Fibroblast of the aortic adventitia (primary cell): ENCODE data around the gene CERS5. TPM values are rescaled to one million over a fixed set of nuclear protein-coding genes. Genes with fewer than 3 reads are reported as not detected.
"Not testable (repeated sequence)": the region's sequence is repeated elsewhere in the genome, so short reads cannot be mapped to it uniquely, and the experiment has no call there.

ENCODE experiments used
- DNase-seq: peaks from one replicate; pipeline ENCODE4 v3.0.0-alpha.2; 2010; ENCODE audit warnings: low read depth
- H3K4me3 ChIP-seq: 2 replicates; pipeline ENCODE4 v1.5.1; 2011; ENCODE audit warnings: low read depth, mild to moderate bottlenecking, control low read depth, low read length, moderate library complexity
- total RNA-seq: library from RNA; depleted of rRNA; stranded (reverse); fragments of >200 nt; gene quantifications from 2 replicates; pipeline ENCODE4 v1.2.3, GENCODE V29; 2012; ENCODE audit warnings: low replicate concordance
- TF ChIP-seq, protein P1 (sequence below): IDR thresholded peaks from 2 replicates; pipeline ENCODE4 v1.5.1; 2011; ENCODE audit warnings: mild to moderate bottlenecking, low read length, control low read depth, inconsistent platforms; ENCODE audit not compliant: insufficient read depth

CERS5 gene
- total RNA-seq, 1 donor, result 32.7 TPM

DNA sequence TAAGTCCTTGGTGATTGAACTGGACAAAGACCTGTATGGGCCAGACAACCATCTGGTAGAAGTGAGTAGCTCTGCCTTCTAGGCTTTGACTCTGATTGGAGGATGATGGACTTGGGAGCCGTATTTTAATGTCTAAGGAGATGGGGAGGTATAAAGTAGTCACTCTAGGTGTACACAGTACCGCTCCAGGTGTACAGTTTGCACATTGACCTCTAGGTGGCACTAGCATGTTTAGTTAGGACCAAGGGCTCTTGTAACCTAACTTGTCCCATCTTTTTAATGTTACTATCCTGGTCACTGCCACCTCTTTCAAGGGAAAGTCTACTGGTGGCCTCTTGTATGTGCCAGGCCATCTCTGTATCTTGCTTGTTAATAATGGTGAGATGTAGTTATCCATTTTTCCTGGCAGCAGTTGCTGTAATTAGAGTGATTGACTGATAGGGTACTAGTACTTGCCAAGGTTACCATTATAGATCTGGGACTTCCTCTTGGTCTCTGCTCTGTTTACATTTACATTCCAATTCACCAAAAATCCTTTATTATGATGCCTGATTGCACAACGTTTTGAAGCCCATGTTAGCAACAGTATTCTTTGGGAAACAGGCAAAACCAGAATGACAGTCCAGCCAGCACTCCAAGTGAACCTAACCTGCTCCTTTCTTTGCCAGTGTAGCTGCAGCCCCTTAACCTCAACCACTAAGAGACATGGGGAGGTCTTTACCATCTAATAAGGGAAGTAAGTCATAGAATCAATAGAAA is 78.4 kb downstream of the CERS5 start:
- DNase-seq, result peak; percentile 56
- TF ChIP-seq, protein P1, sequence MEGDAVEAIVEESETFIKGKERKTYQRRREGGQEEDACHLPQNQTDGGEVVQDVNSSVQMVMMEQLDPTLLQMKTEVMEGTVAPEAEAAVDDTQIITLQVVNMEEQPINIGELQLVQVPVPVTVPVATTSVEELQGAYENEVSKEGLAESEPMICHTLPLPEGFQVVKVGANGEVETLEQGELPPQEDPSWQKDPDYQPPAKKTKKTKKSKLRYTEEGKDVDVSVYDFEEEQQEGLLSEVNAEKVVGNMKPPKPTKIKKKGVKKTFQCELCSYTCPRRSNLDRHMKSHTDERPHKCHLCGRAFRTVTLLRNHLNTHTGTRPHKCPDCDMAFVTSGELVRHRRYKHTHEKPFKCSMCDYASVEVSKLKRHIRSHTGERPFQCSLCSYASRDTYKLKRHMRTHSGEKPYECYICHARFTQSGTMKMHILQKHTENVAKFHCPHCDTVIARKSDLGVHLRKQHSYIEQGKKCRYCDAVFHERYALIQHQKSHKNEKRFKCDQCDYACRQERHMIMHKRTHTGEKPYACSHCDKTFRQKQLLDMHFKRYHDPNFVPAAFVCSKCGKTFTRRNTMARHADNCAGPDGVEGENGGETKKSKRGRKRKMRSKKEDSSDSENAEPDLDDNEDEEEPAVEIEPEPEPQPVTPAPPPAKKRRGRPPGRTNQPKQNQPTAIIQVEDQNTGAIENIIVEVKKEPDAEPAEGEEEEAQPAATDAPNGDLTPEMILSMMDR, result peak; percentile 87
- H3K4me3 ChIP-seq, result no peak overlapping the region

DNA sequence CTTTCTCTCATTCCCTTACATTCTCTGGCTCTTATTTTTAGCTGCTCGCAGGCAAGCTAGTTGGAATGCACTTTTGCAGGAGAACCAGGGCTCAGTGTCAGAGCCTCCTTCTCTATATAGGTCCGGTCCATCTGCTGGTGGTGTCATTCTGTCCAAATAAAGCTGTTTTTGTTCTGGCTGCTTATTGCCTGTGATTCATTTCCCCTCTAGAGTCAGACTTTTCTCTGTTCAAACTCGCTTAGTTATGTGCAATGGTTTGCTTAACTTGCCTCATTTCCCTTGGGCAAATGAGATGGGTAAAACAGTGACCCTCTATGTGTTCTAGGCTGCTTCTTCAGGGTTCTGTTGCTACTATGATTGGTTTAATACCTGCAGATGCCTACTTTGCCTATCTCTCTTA is 79.2 kb downstream of the CERS5 start:
- no peak overlapping the region for H3K4me3 ChIP-seq
- DNase-seq, result peak; percentile 78
- TF ChIP-seq, protein P1, result no peak

DNA sequence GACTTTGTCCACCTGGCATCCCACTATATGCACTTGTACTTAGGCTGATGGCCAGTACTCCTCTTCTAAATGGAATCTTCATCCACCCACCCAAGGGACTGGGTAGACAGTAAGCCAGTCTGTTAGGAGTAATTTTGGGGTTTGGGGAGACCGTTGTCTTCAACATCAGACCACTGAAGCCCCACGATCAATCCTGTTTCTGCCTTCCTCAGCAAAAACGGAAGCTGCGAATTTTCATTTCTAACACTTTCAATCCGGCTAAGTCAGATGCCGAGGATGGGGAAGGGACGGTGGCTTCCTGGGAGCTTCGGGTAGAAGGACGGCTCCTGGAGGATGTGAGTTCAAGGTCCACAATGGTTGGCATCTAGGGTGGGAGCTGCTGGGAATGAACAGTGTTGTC is 80.0 kb downstream of the CERS5 start:
- TF ChIP-seq, protein P1, result no peak
- no peak for DNase-seq

DNA sequence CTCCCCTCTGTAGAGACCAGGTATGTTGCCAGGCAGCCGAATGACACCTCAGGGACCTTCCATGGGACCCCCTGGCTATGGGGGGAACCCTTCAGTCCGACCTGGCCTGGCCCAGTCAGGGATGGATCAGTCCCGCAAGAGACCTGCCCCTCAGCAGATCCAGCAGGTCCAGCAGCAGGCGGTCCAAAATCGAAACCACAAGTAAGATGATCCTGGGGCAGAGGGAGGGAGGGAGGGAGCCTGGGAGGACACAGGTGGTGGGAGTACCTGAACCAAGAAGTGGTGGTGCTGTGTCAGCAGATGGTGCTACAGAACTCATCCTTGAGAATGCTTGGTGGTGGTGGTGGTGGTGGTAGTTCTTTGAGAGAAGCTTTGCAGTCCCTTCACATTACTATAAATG is 81.0 kb downstream of the CERS5 start:
- TF ChIP-seq, protein P1, result no peak
- DNase-seq, result no peak
- H3K4me3 ChIP-seq, result peak overlapping the region; percentile 75

More for the DNA sequence above, 80.0 kb downstream of the CERS5 start:
- H3K4me3 ChIP-seq, result no peak overlapping the region

DNA sequence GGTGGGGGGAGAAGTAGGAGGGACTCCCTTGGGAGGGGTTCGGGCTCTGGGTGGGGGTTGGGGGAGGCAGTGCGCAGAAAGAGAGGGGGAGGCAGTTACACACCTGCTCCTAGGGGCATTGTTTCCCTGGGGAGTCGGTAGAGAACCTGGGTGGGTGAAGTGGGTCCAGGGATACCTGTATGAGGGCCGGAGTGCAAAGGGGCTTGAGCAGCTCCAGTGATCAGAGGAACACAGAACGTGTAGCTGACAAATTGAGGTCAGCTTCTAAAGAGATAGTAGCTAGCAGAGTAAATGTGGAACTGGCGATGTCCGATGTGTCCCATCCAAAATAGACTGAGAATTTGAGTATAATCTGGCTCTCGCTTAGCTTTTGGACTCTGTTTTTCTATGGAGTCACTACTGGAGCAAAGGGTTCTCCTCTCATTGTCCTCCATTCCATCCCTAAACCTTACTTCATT is 81.5 kb downstream of the CERS5 start:
- peak; percentile 19 for DNase-seq
- TF ChIP-seq, protein P1, result no peak
- H3K4me3 ChIP-seq, result peak overlapping the region; percentile 75

DNA sequence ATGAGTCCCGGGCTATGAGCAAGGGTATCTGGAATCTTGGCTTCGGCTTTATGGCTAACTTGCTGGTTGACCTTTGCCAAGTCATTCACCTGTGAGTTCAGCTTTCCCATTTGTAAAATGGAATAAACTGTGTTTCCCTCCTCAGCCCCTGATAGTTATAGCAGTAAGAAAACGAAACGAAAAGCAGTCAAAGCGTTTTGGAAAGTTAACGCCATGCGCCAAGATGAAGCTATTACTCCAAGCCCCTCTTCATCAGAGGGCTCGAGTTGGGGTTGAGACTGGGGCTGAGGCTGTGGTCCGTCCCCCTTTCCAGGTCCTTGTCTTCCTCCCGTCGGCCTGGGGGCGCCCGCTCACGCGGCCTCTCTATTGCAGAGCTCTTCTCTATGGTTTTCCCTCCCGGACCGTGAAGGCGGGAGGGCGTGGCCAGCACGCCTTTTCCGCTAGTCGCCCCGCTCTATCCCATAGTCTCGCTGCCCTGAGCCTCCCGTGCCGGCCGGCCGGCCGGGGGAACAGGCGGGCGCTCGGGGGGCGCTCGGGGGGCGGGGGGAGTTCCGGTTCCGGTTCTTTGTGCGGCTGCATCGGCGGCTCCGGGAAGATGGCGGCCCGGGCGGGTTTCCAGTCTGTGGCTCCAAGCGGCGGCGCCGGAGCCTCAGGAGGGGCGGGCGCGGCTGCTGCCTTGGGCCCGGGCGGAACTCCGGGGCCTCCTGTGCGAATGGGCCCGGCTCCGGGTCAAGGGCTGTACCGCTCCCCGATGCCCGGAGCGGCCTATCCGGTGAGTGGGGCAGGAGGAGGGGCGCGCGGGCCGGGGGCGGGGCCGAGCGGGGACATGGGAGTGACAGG is 82.2 kb downstream of the CERS5 start, which contains the start of gene SMARCD1:
Gene SMARCD1 (plus strand): TSS at position 568 of the 840 bp plus-strand sequence. CDS start 28 bp downstream, at position 596.
- H3K4me3 ChIP-seq, result peak within 1 kb of the TSS; percentile 75
- TF ChIP-seq, protein P1, result peak; percentile 38
- peak; percentile 91 for DNase-seq

DNA sequence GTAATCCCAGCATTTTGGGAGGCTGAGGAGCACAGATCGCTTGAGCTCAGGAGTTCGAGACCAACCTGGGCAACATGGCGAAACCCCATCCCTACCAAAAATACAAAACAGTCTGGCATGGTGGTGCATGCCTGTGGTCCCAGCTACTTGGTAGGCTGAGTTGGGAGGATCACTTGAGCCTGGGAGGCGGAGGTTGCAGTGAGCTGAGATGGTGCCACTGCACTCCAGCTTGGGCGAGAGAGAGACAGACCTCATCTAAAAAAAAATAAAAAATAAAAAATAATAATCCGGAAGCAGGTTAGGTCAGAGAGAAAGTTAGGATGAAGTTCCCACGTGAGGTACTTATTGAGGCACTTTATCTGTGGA is 82.8 kb downstream of the CERS5 start:
- H3K4me3 ChIP-seq, result peak overlapping the region; percentile 75
- DNase-seq, result not testable (repeated sequence)
